GM12878 (cell line): ENCODE measurements around the gene FAF1. TPM values are rescaled to one million over a fixed set of nuclear protein-coding genes. Genes with fewer than 3 reads are reported as not detected.

Experiments
- ATAC-seq: fragments of 200-7000 bp; cut with Tn5 transposase; 3 replicates; pipeline ENCODE4 v1.9.1; 2020; ENCODE audit warnings: mild to moderate bottlenecking, moderate library complexity
- BruUV-seq: library from RNA; stranded (reverse); fragments of 400-500 nt; replicated peaks from 2 replicates; lab custom pipeline; 2021; lab: Mats Ljungman, UMichigan
- CTCF ChIA-PET: fragments of 300-600 bp; sonication (Branson Sonifier 250); formaldehyde crosslinking; extraction: SDS; loops from one replicate; lab custom pipeline; 2021; ENCODE audit warnings: inconsistent platforms; lab: Yijun Ruan, JAX
- POLR2A ChIA-PET: fragments of 350-600 bp; formaldehyde crosslinking; extraction: SDS; loops from one replicate; lab custom pipeline; 2021; ENCODE audit warnings: inconsistent platforms; lab: Charles Lee
- RAD21 ChIA-PET: fragments of 300-600 bp; sonication (Branson Sonifier 250); formaldehyde crosslinking; loops from one replicate; lab custom pipeline; 2023; ENCODE audit warnings: antibody characterized with exemption; ENCODE audit not compliant: unreplicated experiment; lab: Charles Lee
- SMC1A ChIA-PET: fragments of 300-600 bp; sonication (Branson Sonifier 250); formaldehyde crosslinking; loops from one replicate; lab custom pipeline; 2023; ENCODE audit not compliant: unreplicated experiment, uncharacterized antibody; lab: Charles Lee
- DNase-seq: peaks from one replicate; pipeline ENCODE4 v3.0.0-alpha.2; 2011; ENCODE audit warnings: low read depth, low spot score
- FAIRE-seq: peaks from 3 replicates; lab custom pipeline; 2011; peaks lifted over from hg19 to GRCh38; lab: Jason Lieb, UNC
- H2AFZ ChIP-seq: 2 replicates; pipeline ENCODE4 v1.6.0; 2011; ENCODE audit warnings: low read depth, low read length, control low read depth; ENCODE audit not compliant: control insufficient read depth
- H3K27ac ChIP-seq: 2 replicates; pipeline ENCODE4 v1.5.1; 2011; ENCODE audit warnings: control low read depth; ENCODE audit not compliant: control insufficient read depth, insufficient read depth
- H3K27me3 ChIP-seq, 2 experiments: replicated peaks in 1 of 2; 2 replicates each; pipeline versions ENCODE4 v1.6.0 to v1.6.1; 2011; ENCODE audit warnings: low read length in 1 of 2; ENCODE audit not compliant: control insufficient read depth in 2 of 2, insufficient read depth in 2 of 2
- H3K36me3 ChIP-seq, 2 experiments: 2 replicates each; pipeline ENCODE4 v1.5.1; 2011; ENCODE audit warnings: low read length in 1 of 2; ENCODE audit not compliant: control insufficient read depth in 2 of 2, insufficient read depth in 2 of 2
- H3K4me1 ChIP-seq: 2 replicates; pipeline ENCODE4 v1.6.1; 2011; ENCODE audit warnings: mild to moderate bottlenecking, low read length, moderate library complexity, mixed read lengths; ENCODE audit not compliant: control insufficient read depth, insufficient read depth
- H3K4me2 ChIP-seq: 2 replicates; pipeline ENCODE4 v1.6.0; 2011; ENCODE audit warnings: control low read depth; ENCODE audit not compliant: control insufficient read depth, insufficient read depth
- H3K4me3 ChIP-seq: fragments of 200-600 bp; sonication (generic); 2 replicates; pipeline ENCODE4 v1.5.1; 2016
- H3K79me2 ChIP-seq: 2 replicates; pipeline ENCODE4 v1.6.0; 2011; ENCODE audit warnings: low read length; ENCODE audit not compliant: control insufficient read depth, insufficient read depth
- H3K9ac ChIP-seq: 2 replicates; pipeline ENCODE4 v1.8.0; 2011; ENCODE audit warnings: low read length, control low read depth, mixed read lengths; ENCODE audit not compliant: control insufficient read depth, insufficient read depth
- H3K9me3 ChIP-seq: replicated peaks from 3 replicates; pipeline ENCODE4 v1.5.1; 2011; ENCODE audit warnings: mild to moderate bottlenecking, low read length; ENCODE audit not compliant: control insufficient read depth, insufficient read depth
- H4K20me1 ChIP-seq: 2 replicates; pipeline ENCODE4 v1.6.0; 2011; ENCODE audit not compliant: control insufficient read depth, insufficient read depth
- ATF7 ChIP-seq: fragments of 450-650 bp; IDR thresholded peaks from 2 replicates; pipeline ENCODE4 v1.6.1; 2016; ENCODE audit warnings: low read depth, mild to moderate bottlenecking
- BRCA1 ChIP-seq: IDR thresholded peaks from 2 replicates; pipeline ENCODE4 v1.6.1; 2011; ENCODE audit warnings: low read depth, low read length, improper control_type of control experiment
- CREB1 ChIP-seq: IDR thresholded peaks from 2 replicates; pipeline ENCODE4 v1.6.1; 2012; ENCODE audit warnings: low read depth, mild to moderate bottlenecking, inconsistent platforms
- E4F1 ChIP-seq: fragments of 450-650 bp; IDR thresholded peaks from 2 replicates; pipeline ENCODE4 v1.6.1; 2018; ENCODE audit warnings: borderline replicate concordance, mild to moderate bottlenecking; ENCODE audit not compliant: partially characterized antibody
- GATAD2B ChIP-seq: fragments of 450-650 bp; conservative IDR thresholded peaks from 2 replicates; pipeline ENCODE4 v1.6.1; 2017; ENCODE audit warnings: low read depth, mild to moderate bottlenecking, moderate library complexity
- HDGF ChIP-seq: fragments of 450-650 bp; IDR thresholded peaks from 2 replicates; pipeline ENCODE4 v1.6.1; 2016; ENCODE audit warnings: antibody characterized with exemption
- MXI1 ChIP-seq: fragments of 150-350 bp; IDR thresholded peaks from 2 replicates; pipeline ENCODE4 v1.6.1; 2011; ENCODE audit warnings: low read depth, mild to moderate bottlenecking, inconsistent platforms, low read length, improper control_type of control experiment
- NR2C1 ChIP-seq: fragments of 450-650 bp; IDR thresholded peaks from 2 replicates; pipeline ENCODE4 v1.6.1; 2017; ENCODE audit warnings: antibody characterized with exemption, mild to moderate bottlenecking, moderate library complexity
- REST ChIP-seq: IDR thresholded peaks from 2 replicates; pipeline ENCODE4 v1.6.1; 2012; ENCODE audit warnings: mild to moderate bottlenecking, low read depth, low read length
- SMAD1 ChIP-seq: fragments of 450-650 bp; IDR thresholded peaks from 2 replicates; pipeline ENCODE4 v1.6.1; 2018; ENCODE audit warnings: mild to moderate bottlenecking, low read depth; ENCODE audit not compliant: partially characterized antibody
- SP1 ChIP-seq: IDR thresholded peaks from one replicate; pipeline ENCODE4 v1.6.1; 2011; ENCODE audit warnings: low read depth, low read length
- ZNF622 ChIP-seq: fragments of 450-650 bp; IDR thresholded peaks from 2 replicates; pipeline ENCODE4 v1.6.1; 2017; ENCODE audit warnings: mild to moderate bottlenecking, inconsistent platforms
- ZSCAN29 ChIP-seq: fragments of 450-650 bp; IDR thresholded peaks from 2 replicates; pipeline ENCODE4 v1.6.1; 2017; ENCODE audit warnings: mild to moderate bottlenecking, moderate library complexity
- in situ Hi-C: fragments of 300-500 bp; cut with MboI; formaldehyde crosslinking; loops from 9 replicates; pipeline ENCODE4 v1.14.3; 2018; ENCODE audit warnings: mixed read lengths
- intact Hi-C: fragments of 100-400 bp; cut with micrococcal nuclease; formaldehyde crosslinking; loops from one replicate; pipeline ENCODE4 v1.14.2; 2022; ENCODE audit not compliant: unreplicated experiment
- polyA plus RNA-seq, 11 experiments: library from polyadenylated mRNA; depleted of rRNA in 4 of 11; unstranded in 6 of 11; stranded (reverse) in 5 of 11; fragments of >200 nt; fragmentation: Nextera tagmentation in 4 of 11; fragmentation: Illumina TruSeq in 1 of 11; extraction: Ambion mirVana in 4 of 11; extraction: Trizol in 1 of 11; gene quantifications; 1 replicate in 1 of 11; 2 replicates in 10 of 11; pipeline versions ENCODE4 v1.2.1 to v1.2.3, GENCODE V29; 2011 to 2016; ENCODE audit warnings: inconsistent platforms in 2 of 11, missing spikeins in 2 of 11, low read depth in 1 of 11
- total RNA-seq, 4 experiments: library from RNA; depleted of rRNA in 3 of 4; stranded (reverse); fragments of >200 nt in 3 of 4; fragmentation: Illumina TruSeq in 1 of 4; extraction: Trizol in 1 of 4; gene quantifications; 2 replicates each; pipeline versions ENCODE4 v1.2.1 to v1.2.3, GENCODE V29; 2013 to 2021

FAF1 gene
- total and polyA plus RNA-seq, 10 of the 15 experiments (the other 5 are each of a cell fraction or from before 2014, with no cell fraction given), result 8.6 to 54.5 (median 23.7) TPM

- H3K4me3 ChIP-seq, result no peak overlapping the region
- CTCF ChIA-PET, result interaction anchor here (0.7 to 9.6 kb wide), 3 partner anchors 103 to 1193 kb away, joined by 3 to 220 read pairs (median 9); no protein-coding TSS in a partner anchor
- H3K36me3 ChIP-seq, result no peaks in the 10 kb centered on the region
- H3K4me2 ChIP-seq, result no peak overlapping the region
- POLR2A ChIA-PET, result no interaction called here
- H3K79me2 ChIP-seq, result peaks cover 12% of the 10 kb centered on the region
- DNase-seq (no peak), ATAC-seq (no peak), FAIRE-seq (no peak)
- BruUV-seq, result no TSS peak
- SMC1A ChIA-PET, result interaction anchor here (0.7 to 1.0 kb wide), 3 partner anchors 39 to 51 kb away, joined by 3 to 4 read pairs (median 3); no protein-coding TSS in a partner anchor
- no peak for TF ChIP-seq GATAD2B
- no peak for TF ChIP-seq HDGF
- no peak for TF ChIP-seq BRCA1
- TF ChIP-seq SP1, result no peak
- TF ChIP-seq REST, result no peak
- no peak for TF ChIP-seq MXI1
- TF ChIP-seq ZSCAN29, result no peak
- no peak for TF ChIP-seq E4F1
- no peak for TF ChIP-seq SMAD1
- TF ChIP-seq NR2C1, result no peak
- no peak for TF ChIP-seq ZNF622
- TF ChIP-seq CREB1, result no peak
- no peak for TF ChIP-seq ATF7
- H3K27me3 ChIP-seq, result no peaks in the 10 kb centered on the region
- no peak overlapping the region for H2AFZ ChIP-seq
- no peaks in the 10 kb centered on the region for H3K9me3 ChIP-seq
- H3K27ac ChIP-seq, result 0 out of 2 replicates have a peak overlapping the region, but pooled peaks have one; percentile 15
- no peak overlapping the region for H3K9ac ChIP-seq
- H3K4me1 ChIP-seq, result peaks cover 6% of the 10 kb centered on the region; the same call in 1 of the 2 replicates
- in situ Hi-C loops (no loop called here), intact Hi-C loops (loop anchor here (10.0 kb wide), 1 partner anchor 416 kb away; no protein-coding TSS in a partner anchor)
- no peaks in the 10 kb centered on the region for H4K20me1 ChIP-seq
- RAD21 ChIA-PET, result no interaction called here
These were observed 81.6 kb downstream of the FAF1 start for GRCh38 chr1:50878434-50878833.
